GM19193 (cell line): ENCODE measurements around the gene GPC5.

Experiments used
- POLR2A ChIP-seq: IDR thresholded peaks from 4 replicates; pipeline ENCODE4 v1.6.1; 2011; ENCODE audit not compliant: insufficient read depth, insufficient read length; ENCODE audit errors: extremely low read depth

Gene GPC5

GRCh38 chr13:91825516-91825915 is 427.1 kb downstream of the GPC5 start:
- no peak for TF ChIP-seq POLR2A

DNA sequence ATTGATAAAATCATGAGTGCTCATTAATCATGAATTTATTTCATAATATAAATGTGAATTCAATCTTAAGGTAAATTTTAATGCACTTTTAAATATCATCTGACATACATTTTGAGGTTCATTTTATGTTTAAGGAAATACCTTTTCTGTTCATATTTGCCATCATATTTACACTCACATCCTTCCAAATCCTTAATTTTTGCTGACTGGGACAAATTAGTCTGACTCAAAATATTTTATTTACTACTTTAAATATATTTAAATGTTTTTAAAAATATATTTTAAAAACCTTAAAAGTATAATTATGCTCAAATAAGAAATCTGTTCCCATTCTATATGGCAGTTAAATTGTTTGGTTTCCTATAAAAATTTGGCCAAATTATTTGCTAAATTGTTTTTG is 438.1 kb downstream of the GPC5 start:
- no peak for TF ChIP-seq POLR2A

GRCh38 chr13:91845612-91846011 is 447.2 kb downstream of the GPC5 start:
- TF ChIP-seq POLR2A, result no peak

DNA sequence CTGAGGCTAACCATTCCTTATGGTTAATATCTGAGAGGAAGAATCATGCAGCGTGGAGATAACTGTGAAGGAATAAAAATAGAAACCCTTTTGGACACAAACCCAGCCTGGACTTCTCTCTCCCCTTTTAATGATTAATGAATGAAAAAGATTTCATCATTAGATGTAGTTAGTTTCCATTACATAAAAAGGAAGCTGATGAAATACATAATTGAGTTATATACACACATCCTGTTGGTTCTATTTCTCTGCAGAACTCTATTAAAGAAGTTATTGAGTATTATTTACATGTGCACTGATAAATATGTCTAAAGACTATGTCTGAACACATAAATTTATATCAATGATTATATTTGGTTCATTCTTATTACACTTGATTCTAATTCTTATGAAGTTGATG is 465.3 kb downstream of the GPC5 start:
- TF ChIP-seq POLR2A, result no peak

- no peak for TF ChIP-seq POLR2A
These were observed 469.9 kb downstream of the GPC5 start for GRCh38 chr13:91868351-91868750.

- no peak for TF ChIP-seq POLR2A
These were observed 480.1 kb downstream of the GPC5 start for GRCh38 chr13:91878491-91878890.

DNA sequence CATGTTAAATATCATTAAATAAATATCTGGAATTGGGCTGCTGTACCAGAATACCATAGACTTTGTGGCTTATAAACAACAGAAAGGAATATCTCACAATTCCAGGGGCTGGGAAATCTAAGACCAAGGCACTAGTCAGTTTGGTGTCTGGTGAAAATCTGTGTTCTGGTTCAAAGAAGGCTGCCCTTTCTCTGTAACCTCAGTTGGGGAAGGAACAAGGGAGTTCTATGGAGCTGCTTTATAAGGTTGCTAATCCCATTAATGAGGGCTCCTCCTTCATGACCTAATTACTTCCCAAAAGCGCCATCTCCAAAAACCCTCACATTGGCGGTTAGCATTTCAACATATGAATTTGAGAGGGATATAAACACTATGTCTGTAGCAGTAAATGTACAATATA is 480.9 kb downstream of the GPC5 start:
- TF ChIP-seq POLR2A, result no peak

DNA sequence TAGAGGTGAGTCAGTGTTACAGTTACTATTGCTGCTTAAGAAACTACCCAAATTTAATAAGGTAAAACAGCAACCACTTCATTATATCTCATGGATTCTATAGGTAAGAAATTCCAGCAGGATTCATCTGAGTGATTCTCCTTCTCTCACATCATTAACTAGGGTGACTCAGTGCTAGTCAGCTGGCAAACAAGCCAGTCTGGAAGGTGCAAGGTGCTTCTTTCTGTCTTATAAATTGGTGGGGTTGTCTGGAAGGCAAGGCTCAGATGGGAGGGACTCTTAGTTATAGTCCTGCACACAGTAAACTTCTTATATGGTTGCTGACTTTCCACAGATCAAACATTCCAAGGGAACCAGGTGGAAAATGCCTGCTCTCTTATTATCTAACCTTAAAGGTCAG is 484.5 kb downstream of the GPC5 start:
- no peak for TF ChIP-seq POLR2A

GRCh38 chr13:91889641-91890040 is 491.2 kb downstream of the GPC5 start:
- no peak for TF ChIP-seq POLR2A

GRCh38 chr13:91891141-91891540 is 492.7 kb downstream of the GPC5 start:
- no peak for TF ChIP-seq POLR2A

- no peak for TF ChIP-seq POLR2A
These were observed 494.6 kb downstream of the GPC5 start for GRCh38 chr13:91893040-91893439.

DNA sequence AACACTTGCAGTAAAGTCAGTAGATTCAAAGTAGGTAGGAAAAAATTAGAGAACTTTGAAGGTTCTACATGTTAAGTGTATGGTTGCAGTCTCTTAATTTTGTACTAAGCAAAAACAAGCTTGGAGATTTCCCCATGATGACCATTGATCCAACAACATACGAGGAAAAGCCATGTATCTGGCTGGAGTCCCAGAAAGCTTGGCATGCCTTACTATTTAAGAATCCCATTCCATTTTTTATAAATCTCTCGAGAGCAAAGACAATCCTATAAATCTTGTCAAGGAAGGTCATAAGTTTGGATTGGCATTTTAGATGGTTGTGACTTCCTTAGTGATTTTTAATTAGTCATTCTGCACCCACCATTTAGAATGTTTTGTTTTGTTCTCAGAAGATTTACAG is 495.9 kb downstream of the GPC5 start:
- no peak for TF ChIP-seq POLR2A

DNA sequence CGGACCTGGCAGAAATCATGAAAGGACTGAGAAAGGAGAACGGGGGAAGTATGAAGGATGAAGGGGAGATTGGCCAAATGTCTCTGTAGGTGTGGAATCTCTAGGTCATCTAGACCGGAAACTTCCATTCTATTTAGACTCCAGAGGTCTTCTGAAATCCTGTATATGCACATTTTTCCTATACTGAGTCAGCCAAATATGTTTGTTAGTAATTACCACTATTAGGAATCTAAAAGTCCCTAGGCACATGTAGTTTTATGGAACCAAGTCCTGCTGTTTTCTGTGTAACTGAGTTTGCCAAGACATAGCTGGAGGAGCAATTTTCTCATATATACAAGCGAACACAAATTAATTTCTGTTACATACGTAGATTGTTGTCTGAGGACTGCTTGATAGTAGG is 498.1 kb downstream of the GPC5 start:
- TF ChIP-seq POLR2A, result no peak

GRCh38 chr13:91902291-91902690 is 503.9 kb downstream of the GPC5 start:
- TF ChIP-seq POLR2A, result no peak

GRCh38 chr13:91904005-91904404 is 505.6 kb downstream of the GPC5 start:
- no peak for TF ChIP-seq POLR2A

DNA sequence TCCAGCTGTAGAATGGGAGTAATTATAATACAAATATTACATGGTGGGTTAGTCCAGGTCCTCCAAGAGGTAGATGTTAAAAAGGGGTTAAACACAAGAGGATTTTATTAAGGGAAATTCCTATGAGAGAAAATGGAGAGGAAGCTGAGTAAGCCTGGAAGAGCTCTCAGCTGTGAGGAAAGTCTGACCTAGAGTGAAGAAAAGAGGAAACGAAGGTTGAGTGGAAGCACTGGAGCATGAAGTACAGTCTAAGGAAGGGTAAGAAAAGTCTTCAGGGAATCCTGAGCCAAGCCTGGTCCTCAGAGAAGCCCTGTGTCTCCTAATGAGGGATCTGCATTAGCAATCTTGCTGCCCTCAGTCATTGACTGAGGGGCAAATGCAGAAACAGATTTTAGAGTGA is 506.2 kb downstream of the GPC5 start:
- no peak for TF ChIP-seq POLR2A

DNA sequence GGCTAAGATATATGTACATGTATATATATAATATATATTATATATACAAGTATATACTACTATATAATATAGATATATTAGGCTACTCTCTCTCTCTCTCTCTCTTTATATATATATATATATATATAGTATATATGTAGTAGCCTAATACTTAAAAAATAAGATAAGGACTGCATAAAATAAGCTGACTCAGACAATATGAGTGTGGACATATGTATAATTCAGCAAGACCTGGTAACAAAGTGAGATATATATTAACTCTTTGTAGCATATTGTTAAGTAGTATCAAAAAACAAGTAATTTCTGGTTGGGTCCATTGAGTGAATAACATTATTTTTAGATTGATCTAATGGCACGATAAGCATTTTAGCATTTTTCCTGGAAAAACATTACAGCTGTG is 509.0 kb downstream of the GPC5 start:
- TF ChIP-seq POLR2A, result no peak

DNA sequence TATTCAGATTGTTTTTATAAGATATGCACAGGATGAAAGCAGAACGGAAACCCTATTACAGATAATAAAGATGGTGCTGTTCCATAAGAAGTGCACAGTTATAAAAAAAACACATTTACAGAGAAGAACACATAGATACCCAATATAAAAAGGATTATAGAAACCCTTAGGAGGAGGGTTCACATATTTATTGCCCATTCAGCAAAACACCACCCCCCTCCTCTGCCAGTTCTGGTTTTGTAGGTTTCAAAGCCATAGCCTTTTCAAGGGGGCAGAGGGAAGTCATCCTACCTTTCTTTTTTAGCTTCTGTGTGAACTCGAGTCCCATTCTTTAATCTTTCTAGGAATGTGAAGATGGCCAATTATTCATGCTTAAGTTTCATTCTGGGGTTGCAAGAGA is 511.2 kb downstream of the GPC5 start:
- TF ChIP-seq POLR2A, result no peak

- TF ChIP-seq POLR2A, result no peak
These were observed 524.7 kb downstream of the GPC5 start for GRCh38 chr13:91922969-91923592.
